Bone marrow (tissue), 2 donors: ENCODE results near the gene AMH.

Experiments used
- DNase-seq, 2 donors: peaks; one replicate each; lab custom pipeline; 2025; lab: John Stamatoyannopoulos, UW

Gene AMH

GRCh38 chr19:2235381-2236063, 13.6 kb upstream of the AMH start:
- DNase-seq: peak in 1 of 2 donors; percentile 49

DNA sequence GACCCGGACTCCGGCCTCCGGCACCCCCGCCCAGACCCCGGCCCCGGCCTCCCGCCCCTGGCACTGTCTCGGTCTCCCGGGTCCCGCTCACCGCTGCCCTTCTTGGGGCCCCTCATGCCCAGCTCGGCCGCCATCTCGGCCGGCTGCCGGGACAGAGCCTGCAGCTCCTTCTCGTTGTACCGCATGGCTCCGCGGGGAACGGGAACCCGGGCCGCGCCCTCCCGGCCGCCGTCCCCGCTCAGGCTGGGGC, 13.1 kb upstream of the AMH start:
- no peak for DNase-seq

GRCh38 chr19:2236314-2237050, 12.6 kb upstream of the AMH start, which contains the start of the genes PLEKHJ1 and SF3A2:
PLEKHJ1 (minus strand) TSS chr19:2236329; CDS start chr19:2236248, 81 bp downstream.
SF3A2 (plus strand) TSS chr19:2236824; CDS start chr19:2243419, 6,595 bp downstream.
- peak; percentile 96 to 100 for DNase-seq

GRCh38 chr19:2237051-2237868, 11.9 kb upstream of the AMH start:
- DNase-seq: no peak

GRCh38 chr19:2237869-2238153, 11.3 kb upstream of the AMH start:
- no peak for DNase-seq

- DNase-seq: no peak
Measured at GRCh38 chr19:2239173-2239572, 9.9 kb upstream of the AMH start.

DNA sequence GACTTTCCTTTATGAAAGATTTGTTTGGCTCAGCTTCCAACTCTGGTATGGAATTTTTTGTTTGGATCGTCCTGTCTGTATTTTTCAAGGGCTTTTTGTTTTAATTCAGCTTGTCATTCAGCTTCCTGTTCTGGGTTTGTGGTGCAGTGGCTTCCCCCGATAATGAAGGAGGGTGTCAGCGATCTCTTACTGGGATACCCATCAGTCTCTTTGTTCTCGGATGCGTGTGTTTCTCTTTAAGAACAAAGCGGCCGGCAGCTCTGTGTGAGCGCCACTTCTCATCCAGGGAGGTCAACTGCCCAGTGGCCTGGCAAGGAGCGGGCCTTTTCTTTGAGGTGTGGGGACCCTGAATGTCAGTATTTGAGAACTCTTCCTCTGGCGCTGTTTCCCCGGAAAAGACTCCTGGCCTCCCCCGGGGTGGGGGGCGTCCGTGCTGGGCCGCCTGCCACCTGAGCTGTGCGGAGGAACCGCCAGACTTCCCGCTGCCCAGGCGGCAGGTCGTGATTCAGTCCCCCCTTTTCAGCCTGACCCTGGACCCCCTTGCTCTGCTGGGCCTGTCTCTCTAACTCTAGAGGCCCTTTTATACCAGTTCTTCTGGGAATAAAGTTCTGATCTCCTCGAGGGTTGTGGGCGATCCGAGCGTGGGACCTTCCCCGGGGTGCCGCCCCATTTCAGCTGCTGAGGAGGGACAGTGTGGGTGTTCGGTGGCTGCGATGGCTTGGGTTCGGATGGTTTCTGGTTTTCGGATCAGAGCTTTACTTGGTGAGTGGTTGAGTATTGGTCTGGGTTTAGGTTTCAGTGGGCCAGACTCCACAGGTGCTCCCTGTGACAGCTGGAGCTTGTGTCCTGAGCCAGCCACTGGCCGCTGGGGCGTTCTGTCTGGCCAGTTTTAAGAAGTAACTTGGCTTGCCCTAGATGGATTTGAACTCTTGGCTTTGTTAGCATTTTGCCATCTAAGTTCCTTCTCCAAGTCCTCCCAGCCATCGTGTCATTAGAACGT, 9.1 kb upstream of the AMH start:
- DNase-seq: peak in 1 of 2 donors; percentile 32

- DNase-seq: no peak
Measured at GRCh38 chr19:2240881-2241760, 8.0 kb upstream of the AMH start.

DNA sequence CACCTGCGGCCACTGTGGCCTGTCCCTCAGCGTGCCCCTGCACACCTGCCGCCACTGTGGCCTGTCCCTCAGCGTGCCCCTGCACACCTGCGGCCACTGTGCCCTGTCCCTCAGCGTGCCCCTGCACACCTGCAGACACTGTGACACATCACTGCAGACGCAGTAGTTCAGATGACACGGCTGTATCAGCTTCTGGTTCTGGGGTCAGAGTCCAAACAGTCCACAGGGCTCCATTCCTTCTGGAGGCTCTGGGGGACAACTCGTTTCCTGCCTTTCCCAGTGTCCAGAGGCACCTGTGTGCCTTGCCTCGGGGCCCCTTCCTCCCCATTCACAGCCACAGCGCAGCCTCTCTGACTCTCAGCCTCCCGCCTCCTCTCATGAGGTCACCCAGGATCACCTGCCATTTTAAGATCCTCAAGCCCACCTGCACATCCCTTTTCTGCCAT, 7.0 kb upstream of the AMH start:
- no peak for DNase-seq

DNA sequence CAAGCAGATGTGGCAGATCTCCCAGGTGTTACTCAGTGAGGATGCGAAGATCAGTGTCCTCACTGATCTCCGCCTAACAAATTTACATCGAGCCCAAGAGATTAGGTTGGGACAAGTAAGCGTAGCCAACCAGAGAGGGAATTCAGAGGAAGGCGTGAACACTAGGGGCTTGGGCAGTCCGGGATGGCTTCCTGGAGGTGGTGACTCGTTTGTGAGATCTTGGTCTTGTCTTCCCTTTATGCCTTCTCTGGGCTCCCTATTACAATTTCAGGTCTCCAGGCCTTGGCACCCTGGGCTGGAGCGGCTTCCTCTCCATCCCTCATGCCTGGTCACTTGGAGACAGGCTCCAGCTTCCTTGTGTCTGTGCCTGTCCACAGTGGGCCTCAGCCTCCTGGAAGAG, 6.3 kb upstream of the AMH start:
- no peak for DNase-seq

DNA sequence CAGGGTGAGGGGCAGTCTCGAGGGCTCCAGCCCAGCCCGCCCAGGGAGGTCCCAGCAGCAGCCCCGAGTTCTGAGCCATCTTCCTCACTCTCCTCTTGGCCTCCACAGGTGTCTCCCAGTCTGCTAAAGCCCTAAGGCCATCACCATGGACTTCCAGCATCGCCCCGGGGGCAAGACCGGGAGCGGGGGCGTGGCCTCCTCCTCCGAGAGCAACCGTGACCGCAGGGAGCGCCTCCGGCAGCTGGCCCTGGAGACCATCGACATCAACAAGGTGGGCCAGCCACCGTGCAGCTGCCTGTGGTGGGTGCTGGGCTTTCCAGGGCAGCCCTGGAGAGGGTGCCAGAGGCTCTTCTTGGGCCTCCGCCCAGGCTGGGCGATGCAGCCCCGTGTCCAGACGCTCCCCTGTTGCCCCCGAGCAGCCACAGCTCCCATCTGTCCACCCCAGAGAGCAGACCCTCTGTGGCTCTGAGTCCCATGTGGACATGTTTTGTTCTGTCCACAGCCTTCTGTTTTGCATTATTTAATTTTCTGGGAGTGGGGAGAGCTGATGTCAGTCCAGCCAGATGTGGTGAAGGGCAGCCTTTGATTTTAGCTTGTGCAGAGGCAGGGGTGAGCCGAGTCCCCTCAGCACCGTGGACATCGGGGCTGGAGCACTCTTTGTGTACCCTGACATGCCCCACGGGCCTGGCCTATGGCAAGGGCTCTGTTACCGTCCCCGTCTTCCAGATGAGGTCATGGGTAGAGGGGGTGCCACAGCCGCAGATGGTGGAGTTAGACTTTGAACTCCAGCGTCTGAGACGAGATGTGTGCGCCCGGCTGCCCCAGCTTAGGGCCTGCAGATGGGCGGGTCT, 5.6 kb upstream of the AMH start:
- no peak for DNase-seq

GRCh38 chr19:2244125-2244411, 5.1 kb upstream of the AMH start:
- DNase-seq: no peak

DNA sequence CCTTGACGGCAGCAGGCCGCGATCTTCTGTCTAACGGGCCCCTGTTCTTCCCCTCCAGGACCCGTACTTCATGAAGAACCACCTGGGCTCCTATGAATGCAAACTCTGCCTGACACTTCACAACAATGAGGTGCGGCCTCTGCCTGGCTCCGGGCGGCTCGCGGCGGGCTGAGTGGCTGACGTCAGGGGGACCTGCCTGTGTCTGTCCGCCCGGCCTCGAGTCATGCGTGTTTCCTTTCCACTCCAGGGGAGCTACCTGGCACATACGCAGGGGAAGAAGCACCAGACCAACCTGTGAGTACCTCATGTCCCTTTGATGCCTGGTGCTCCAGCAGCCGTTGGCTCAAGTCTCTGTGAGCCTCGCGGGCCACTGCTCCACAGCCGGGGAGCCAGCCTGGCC, 4.6 kb upstream of the AMH start:
- DNase-seq: no peak

DNA sequence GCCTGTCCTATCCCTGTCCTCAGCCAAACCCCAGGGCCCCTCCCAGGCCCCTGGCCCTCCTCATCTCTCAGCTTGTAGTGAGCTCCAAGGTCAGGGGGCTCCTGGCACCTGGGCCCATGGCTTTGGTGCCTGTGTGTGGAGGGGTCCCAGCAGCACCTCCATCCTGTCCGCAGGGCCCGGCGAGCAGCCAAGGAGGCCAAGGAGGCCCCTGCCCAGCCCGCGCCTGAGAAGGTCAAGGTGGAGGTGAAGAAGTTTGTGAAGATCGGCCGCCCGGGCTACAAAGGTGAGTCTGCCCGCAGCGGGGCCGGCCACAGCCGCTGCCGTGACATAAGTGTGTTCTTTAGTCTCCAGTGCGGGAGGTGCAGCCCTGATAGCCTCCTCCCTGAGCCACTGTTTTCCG, 3.9 kb upstream of the AMH start:
- DNase-seq: no peak

GRCh38 chr19:2246014-2246620, 3.0 kb upstream of the AMH start:
- no peak for DNase-seq

DNA sequence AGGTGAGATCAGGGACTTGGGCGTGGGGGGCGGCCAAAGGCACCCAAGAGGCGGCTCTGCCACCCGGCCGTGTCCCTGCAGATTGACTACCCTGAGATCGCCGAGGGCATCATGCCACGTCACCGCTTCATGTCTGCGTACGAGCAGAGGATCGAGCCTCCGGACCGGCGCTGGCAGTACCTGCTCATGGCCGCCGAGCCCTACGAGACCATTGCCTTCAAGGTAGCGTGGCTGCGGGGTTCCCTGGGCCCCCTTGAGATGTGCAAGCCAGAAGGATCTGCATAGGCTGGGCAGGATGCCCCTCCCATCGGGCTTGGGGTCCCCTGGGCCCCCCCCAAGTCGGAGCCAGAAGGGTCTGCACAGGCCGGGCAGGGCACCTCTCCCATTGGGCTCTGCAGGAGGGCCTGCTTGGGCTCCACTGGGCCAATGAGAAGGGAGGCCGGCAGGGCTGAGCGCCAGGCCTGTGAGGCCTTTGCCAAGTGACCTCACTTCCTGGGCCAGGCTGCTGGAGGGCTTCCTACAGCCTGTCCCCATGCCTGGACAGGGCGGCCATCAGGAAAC, 2.2 kb upstream of the AMH start:
- DNase-seq: no peak

GRCh38 chr19:2247433-2248101, 1.6 kb upstream of the AMH start:
- DNase-seq: no peak

- DNase-seq: no peak
Measured at GRCh38 chr19:2248136-2249009, 750 bp upstream of the AMH start.
